HCT116 (cell line): ENCODE results near the gene CHN1.

Source experiments
- EZH2 ChIP-seq: fragments of 200-600 bp; sonication (generic); IDR thresholded peaks from 2 replicates; pipeline ENCODE4 v1.6.1; 2017; ENCODE audit warnings: antibody characterized with exemption, mixed run types
- POLR2A ChIP-seq: IDR thresholded peaks from 2 replicates; pipeline ENCODE4 v1.7.0; 2011; ENCODE audit warnings: borderline replicate concordance; ENCODE audit not compliant: insufficient read depth, insufficient read length; ENCODE audit errors: extremely low read depth
- TF ChIP-seq, protein P1 (sequence below), 3 experiments: fragments of 200-600 bp in 1 of 3; sonication (generic) in 1 of 3; IDR thresholded peaks in 2 of 3; conservative IDR thresholded peaks in 1 of 3; 2 replicates each; pipeline ENCODE4 v1.5.1; 2012 to 2017; ENCODE audit warnings: low read depth in 2 of 3, low read length in 2 of 3, antibody characterized with exemption in 1 of 3, borderline replicate concordance in 1 of 3, control low read depth in 1 of 3, mild to moderate bottlenecking in 1 of 3, mixed read lengths in 1 of 3, mixed run types in 1 of 3, moderate library complexity in 1 of 3; ENCODE audit not compliant: insufficient read depth in 1 of 3

DNA sequence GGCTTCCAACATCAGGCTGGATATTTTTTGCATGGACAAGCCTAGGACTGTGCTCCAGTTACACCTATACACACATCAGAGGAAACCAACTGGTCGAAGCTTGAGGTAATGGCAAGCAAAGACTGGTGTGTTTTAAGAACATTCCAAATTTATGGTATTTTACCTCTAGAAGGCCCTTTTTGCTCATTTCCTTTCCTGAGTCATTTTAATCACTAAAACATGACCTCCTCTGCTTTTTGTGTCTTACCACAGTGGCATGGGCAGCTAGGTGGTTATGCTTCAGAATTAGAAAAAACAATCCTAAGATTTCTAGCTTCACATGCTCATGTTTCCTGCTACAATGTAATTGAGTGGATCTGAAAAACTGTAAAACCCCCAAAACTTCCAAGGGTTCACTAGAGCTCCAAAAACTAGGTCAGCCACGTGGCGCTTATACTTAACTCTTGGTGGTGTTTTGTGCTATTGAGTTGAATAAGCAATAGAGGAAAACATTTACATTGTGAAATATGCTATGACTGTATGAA, 210.3 kb downstream of the CHN1 start:
- TF ChIP-seq EZH2 (no peak), POLR2A (no peak)
- TF ChIP-seq, protein P1, sequence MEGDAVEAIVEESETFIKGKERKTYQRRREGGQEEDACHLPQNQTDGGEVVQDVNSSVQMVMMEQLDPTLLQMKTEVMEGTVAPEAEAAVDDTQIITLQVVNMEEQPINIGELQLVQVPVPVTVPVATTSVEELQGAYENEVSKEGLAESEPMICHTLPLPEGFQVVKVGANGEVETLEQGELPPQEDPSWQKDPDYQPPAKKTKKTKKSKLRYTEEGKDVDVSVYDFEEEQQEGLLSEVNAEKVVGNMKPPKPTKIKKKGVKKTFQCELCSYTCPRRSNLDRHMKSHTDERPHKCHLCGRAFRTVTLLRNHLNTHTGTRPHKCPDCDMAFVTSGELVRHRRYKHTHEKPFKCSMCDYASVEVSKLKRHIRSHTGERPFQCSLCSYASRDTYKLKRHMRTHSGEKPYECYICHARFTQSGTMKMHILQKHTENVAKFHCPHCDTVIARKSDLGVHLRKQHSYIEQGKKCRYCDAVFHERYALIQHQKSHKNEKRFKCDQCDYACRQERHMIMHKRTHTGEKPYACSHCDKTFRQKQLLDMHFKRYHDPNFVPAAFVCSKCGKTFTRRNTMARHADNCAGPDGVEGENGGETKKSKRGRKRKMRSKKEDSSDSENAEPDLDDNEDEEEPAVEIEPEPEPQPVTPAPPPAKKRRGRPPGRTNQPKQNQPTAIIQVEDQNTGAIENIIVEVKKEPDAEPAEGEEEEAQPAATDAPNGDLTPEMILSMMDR (IDR thresholded peaks at IDR 0.05 in 2 of 3, conservative IDR thresholded peaks at IDR 0.05 in 1 of 3; ENCODE audit: borderline replicate concordance in 1 of 3, insufficient read depth in 1 of 3, low read depth in 2 of 3, low read length in 2 of 3) = no peak
